IMR-90 (cell line): ENCODE results near the gene ANXA3. TPM values are rescaled to one million over a fixed set of nuclear protein-coding genes. Genes with fewer than 3 reads are reported as not detected.

Experiments used
- ATAC-seq: fragments of 200-7000 bp; cut with Tn5 transposase; 2 replicates; pipeline ENCODE4 v1.9.1; 2020; ENCODE audit warnings: low read depth, mild to moderate bottlenecking, moderate library complexity
- BruUV-seq: library from RNA; stranded (reverse); fragments of 400-500 nt; replicated peaks from 2 replicates; lab custom pipeline; 2021; lab: Mats Ljungman, UMichigan
- CTCF ChIA-PET: fragments of 300-600 bp; formaldehyde crosslinking; extraction: SDS; loops from one replicate; lab custom pipeline; 2021; ENCODE audit warnings: antibody characterized with exemption; lab: Yijun Ruan, JAX
- POLR2A ChIA-PET: fragments of 300-600 bp; sonication (Branson Sonifier 250); formaldehyde crosslinking; loops from one replicate; lab custom pipeline; 2022; ENCODE audit warnings: antibody characterized with exemption; ENCODE audit not compliant: unreplicated experiment; lab: Charles Lee
- DNase-seq: peaks from one replicate; pipeline ENCODE4 v3.0.0; 2013
- H2AFZ ChIP-seq: replicated peaks from 2 replicates; pipeline ENCODE3; 2013; ENCODE audit warnings: low read length, mild to moderate bottlenecking; ENCODE audit not compliant: poor library complexity
- H2AK5ac ChIP-seq: 2 replicates; pipeline ENCODE4 v1.6.1; 2013; ENCODE audit warnings: low read depth, low read length, inconsistent platforms
- H2AK9ac ChIP-seq: replicated peaks from 2 replicates; pipeline ENCODE3; 2013; ENCODE audit warnings: mild to moderate bottlenecking, low read depth, low read length, moderate library complexity; ENCODE audit not compliant: poor library complexity
- H2BK120ac ChIP-seq: 2 replicates; pipeline ENCODE4 v1.6.1; 2013; ENCODE audit warnings: low read depth, low read length, inconsistent platforms
- H2BK15ac ChIP-seq: 3 replicates; pipeline ENCODE4 v1.6.1; 2013; ENCODE audit warnings: low read depth, low read length, inconsistent platforms
- H2BK20ac ChIP-seq: 2 replicates; pipeline ENCODE4 v1.6.1; 2013; ENCODE audit warnings: low read depth, mild to moderate bottlenecking, inconsistent platforms, low read length, moderate library complexity
- H2BK5ac ChIP-seq: 2 replicates; pipeline ENCODE4 v1.6.1; 2013; ENCODE audit warnings: mild to moderate bottlenecking, low read depth, low read length, inconsistent platforms; ENCODE audit not compliant: poor library complexity, severe bottlenecking
- H3K14ac ChIP-seq: replicated peaks from 2 replicates; pipeline ENCODE4 v1.6.1; 2013; ENCODE audit warnings: low read depth, low read length, inconsistent platforms
- H3K18ac ChIP-seq: 2 replicates; pipeline ENCODE4 v1.6.1; 2013; ENCODE audit warnings: low read depth, low read length, control low read depth
- H3K23ac ChIP-seq: 2 replicates; pipeline ENCODE4 v1.6.1; 2013; ENCODE audit warnings: low read depth, low read length, inconsistent platforms
- H3K27ac ChIP-seq: 2 replicates; pipeline ENCODE4 v1.5.1; 2013; ENCODE audit warnings: mild to moderate bottlenecking, control low read depth, low read length; ENCODE audit not compliant: insufficient read depth
- H3K27me3 ChIP-seq: 2 replicates; pipeline ENCODE4 v1.6.1; 2013; ENCODE audit warnings: low read length; ENCODE audit not compliant: control insufficient read depth, insufficient read depth
- H3K36me3 ChIP-seq: 2 replicates; pipeline ENCODE4 v1.6.1; 2013; ENCODE audit warnings: low read length, mixed read lengths; ENCODE audit not compliant: control insufficient read depth, insufficient read depth
- H3K4ac ChIP-seq: 2 replicates; pipeline ENCODE4 v1.6.1; 2013; ENCODE audit warnings: low read depth, low read length, inconsistent platforms
- H3K4me1 ChIP-seq: 2 replicates; pipeline ENCODE4 v1.6.1; 2013; ENCODE audit warnings: low read length, mixed read lengths; ENCODE audit not compliant: control insufficient read depth, insufficient read depth
- H3K4me2 ChIP-seq: 2 replicates; pipeline ENCODE4 v1.6.1; 2013; ENCODE audit warnings: low read depth, mild to moderate bottlenecking, control low read depth, low read length, moderate library complexity
- H3K4me3 ChIP-seq: 2 replicates; pipeline ENCODE4 v1.5.1; 2013; ENCODE audit warnings: low read depth, mild to moderate bottlenecking, control low read depth, low read length, moderate library complexity; ENCODE audit not compliant: insufficient read depth
- H3K56ac ChIP-seq: 2 replicates; pipeline ENCODE4 v1.6.1; 2013; ENCODE audit warnings: low read length, inconsistent platforms; ENCODE audit not compliant: insufficient read depth; ENCODE audit errors: extremely low read depth
- H3K79me1 ChIP-seq, 2 experiments: 2 replicates each; pipeline ENCODE4 v1.6.1; 2013; ENCODE audit warnings: low read length in 2 of 2, inconsistent platforms in 1 of 2, low read depth in 1 of 2
- H3K9ac ChIP-seq: 2 replicates; pipeline ENCODE4 v1.6.1; 2013; ENCODE audit warnings: low read depth, low read length, control low read depth
- H3K9me1 ChIP-seq: 2 replicates; pipeline ENCODE4 v1.6.1; 2013; ENCODE audit warnings: low read length, inconsistent platforms; ENCODE audit not compliant: insufficient read depth
- H3K9me3 ChIP-seq: 2 replicates; pipeline ENCODE4 v1.6.1; 2013; ENCODE audit warnings: low read length; ENCODE audit not compliant: control insufficient read depth, insufficient read depth
- H4K20me1 ChIP-seq: 2 replicates; pipeline ENCODE4 v1.6.1; 2013; ENCODE audit warnings: low read length, inconsistent platforms; ENCODE audit not compliant: insufficient read depth
- H4K5ac ChIP-seq: 2 replicates; pipeline ENCODE4 v1.6.1; 2013; ENCODE audit warnings: mild to moderate bottlenecking, low read depth, low read length, control low read depth
- H4K8ac ChIP-seq, 2 experiments: 2 replicates each; pipeline ENCODE4 v1.6.1; 2013; ENCODE audit warnings: low read depth in 2 of 2, low read length in 2 of 2, control low read depth in 1 of 2, inconsistent platforms in 1 of 2
- H4K91ac ChIP-seq: 2 replicates; pipeline ENCODE4 v1.6.1; 2013; ENCODE audit warnings: low read depth, low read length, inconsistent platforms; ENCODE audit not compliant: insufficient read depth
- BHLHE40 ChIP-seq: fragments of 150-350 bp; IDR thresholded peaks from 2 replicates; pipeline ENCODE4 v1.6.1; 2016; ENCODE audit warnings: mild to moderate bottlenecking, low read depth, low read length
- CEBPB ChIP-seq: IDR thresholded peaks from 2 replicates; pipeline ENCODE4 v1.6.1; 2012; ENCODE audit warnings: low read depth, low read length, improper control_type of control experiment
- FOS ChIP-seq: fragments of 150-350 bp; IDR thresholded peaks from 2 replicates; pipeline ENCODE4 v1.6.1; 2016; ENCODE audit warnings: low read depth, low read length
- MXI1 ChIP-seq: IDR thresholded peaks from 2 replicates; pipeline ENCODE4 v1.6.1; 2012; ENCODE audit warnings: low read depth, mild to moderate bottlenecking, low read length, moderate library complexity, borderline replicate concordance
- NFE2L2 ChIP-seq: fragments of 150-350 bp; IDR thresholded peaks from 2 replicates; pipeline ENCODE4 v1.6.1; 2016; ENCODE audit warnings: low read depth, mild to moderate bottlenecking, low read length
- RCOR1 ChIP-seq: IDR thresholded peaks from 2 replicates; pipeline ENCODE4 v1.6.1; 2012; ENCODE audit warnings: mild to moderate bottlenecking, low read length, improper control_type of control experiment; ENCODE audit not compliant: insufficient replicate concordance
- RFX5 ChIP-seq: IDR thresholded peaks from 2 replicates; pipeline ENCODE4 v1.8.0; 2012; ENCODE audit warnings: low read depth, mild to moderate bottlenecking, low read length, moderate library complexity
- SMC3 ChIP-seq: fragments of 150-350 bp; IDR thresholded peaks from 2 replicates; pipeline ENCODE4 v1.6.1; 2016; ENCODE audit warnings: low read depth, mild to moderate bottlenecking, antibody characterized with exemption, low read length, moderate library complexity
- WGBS, 2 experiments: methylation state at CpG; one replicate each; pipeline versions ENCODE4 v1.1.5 to v1.1.7; 2013; ENCODE audit warnings: missing lambda C conversion rate in 2 of 2; ENCODE audit not compliant: insufficient read length in 1 of 2; ENCODE audit errors: extremely low coverage in 2 of 2; 5-methylcytosine and 5-hydroxymethylcytosine counted together
- dilution Hi-C: fragments of 300-500 bp; cut with HindIII; formaldehyde crosslinking; loops from one replicate; pipeline ENCODE4 v1.14.3; 2018; ENCODE audit warnings: low sequenced_read_pairs; ENCODE audit not compliant: unreplicated experiment
- in situ Hi-C: fragments of 300-500 bp; cut with MboI; formaldehyde crosslinking; loops from 3 replicates; pipeline ENCODE4 v1.14.3; 2019; ENCODE audit warnings: low sequenced_read_pairs, inconsistent platforms, mixed read lengths
- intact Hi-C: fragments of 100-400 bp; cut with micrococcal nuclease; formaldehyde crosslinking; loops from 2 replicates; pipeline ENCODE4 v1.10.0; 2022
- polyA plus RNA-seq, 3 experiments: library from polyadenylated mRNA; depleted of rRNA; stranded (reverse); fragments of >200 nt; gene quantifications; 2 replicates each; pipeline ENCODE4 v1.2.3, GENCODE V29; 2012; ENCODE audit warnings: low replicate concordance in 1 of 3
- total RNA-seq: library from RNA; depleted of rRNA; stranded (reverse); fragments of >200 nt; gene quantifications from 2 replicates; pipeline ENCODE4 v1.2.3, GENCODE V29; 2012
- TF ChIP-seq, protein P1 (sequence below): fragments of 150-350 bp; IDR thresholded peaks from 2 replicates; pipeline ENCODE4 v1.6.1; 2016; ENCODE audit warnings: low read depth, mild to moderate bottlenecking, low read length, moderate library complexity, borderline replicate concordance
- TF ChIP-seq, protein P2 (sequence below): fragments of 150-350 bp; IDR thresholded peaks from 2 replicates; pipeline ENCODE4 v1.6.1; 2017; ENCODE audit warnings: mild to moderate bottlenecking, antibody characterized with exemption, low read length, low read depth
- TF ChIP-seq, protein P3 (sequence below): conservative IDR thresholded peaks from 2 replicates; pipeline ENCODE4 v1.5.1; 2012; ENCODE audit warnings: mild to moderate bottlenecking, low read depth, low read length, improper control_type of control experiment

Gene ANXA3
- total and polyA plus RNA-seq, 2 of the 4 experiments (the other 2 are of a cell fraction): 4.2 to 5.0 TPM

DNA sequence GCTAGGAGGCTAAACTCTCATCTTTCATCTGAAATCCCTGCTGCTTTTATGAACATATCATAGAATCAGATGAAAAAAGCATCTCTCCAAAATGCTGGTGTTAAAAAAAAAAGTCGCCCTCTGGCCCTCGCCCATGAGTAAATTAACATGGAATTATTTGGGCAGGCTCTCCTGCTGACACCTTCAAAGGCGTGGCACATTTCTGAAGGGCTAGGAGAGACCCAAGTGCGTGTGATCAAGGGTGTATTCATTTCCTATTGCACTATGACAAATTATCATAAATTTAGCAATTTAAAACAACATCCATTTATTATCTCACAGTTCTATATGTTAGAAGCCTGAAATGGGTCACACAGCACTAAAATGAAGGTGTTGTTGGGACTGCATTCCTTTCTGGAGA, 5.1 kb downstream of the ANXA3 start:
- dilution Hi-C loops: no loop called here
- no TSS peak for BruUV-seq
- TF ChIP-seq BHLHE40 (no peak), NFE2L2 (no peak), CEBPB (no peak), FOS (no peak), RFX5 (no peak), SMC3 (no peak), MXI1 (no peak), RCOR1 (no peak)
- TF ChIP-seq, protein P1, sequence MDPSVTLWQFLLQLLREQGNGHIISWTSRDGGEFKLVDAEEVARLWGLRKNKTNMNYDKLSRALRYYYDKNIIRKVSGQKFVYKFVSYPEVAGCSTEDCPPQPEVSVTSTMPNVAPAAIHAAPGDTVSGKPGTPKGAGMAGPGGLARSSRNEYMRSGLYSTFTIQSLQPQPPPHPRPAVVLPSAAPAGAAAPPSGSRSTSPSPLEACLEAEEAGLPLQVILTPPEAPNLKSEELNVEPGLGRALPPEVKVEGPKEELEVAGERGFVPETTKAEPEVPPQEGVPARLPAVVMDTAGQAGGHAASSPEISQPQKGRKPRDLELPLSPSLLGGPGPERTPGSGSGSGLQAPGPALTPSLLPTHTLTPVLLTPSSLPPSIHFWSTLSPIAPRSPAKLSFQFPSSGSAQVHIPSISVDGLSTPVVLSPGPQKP: no peak
- TF ChIP-seq, protein P2, sequence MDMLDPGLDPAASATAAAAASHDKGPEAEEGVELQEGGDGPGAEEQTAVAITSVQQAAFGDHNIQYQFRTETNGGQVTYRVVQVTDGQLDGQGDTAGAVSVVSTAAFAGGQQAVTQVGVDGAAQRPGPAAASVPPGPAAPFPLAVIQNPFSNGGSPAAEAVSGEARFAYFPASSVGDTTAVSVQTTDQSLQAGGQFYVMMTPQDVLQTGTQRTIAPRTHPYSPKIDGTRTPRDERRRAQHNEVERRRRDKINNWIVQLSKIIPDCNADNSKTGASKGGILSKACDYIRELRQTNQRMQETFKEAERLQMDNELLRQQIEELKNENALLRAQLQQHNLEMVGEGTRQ: no peak
- TF ChIP-seq, protein P3, sequence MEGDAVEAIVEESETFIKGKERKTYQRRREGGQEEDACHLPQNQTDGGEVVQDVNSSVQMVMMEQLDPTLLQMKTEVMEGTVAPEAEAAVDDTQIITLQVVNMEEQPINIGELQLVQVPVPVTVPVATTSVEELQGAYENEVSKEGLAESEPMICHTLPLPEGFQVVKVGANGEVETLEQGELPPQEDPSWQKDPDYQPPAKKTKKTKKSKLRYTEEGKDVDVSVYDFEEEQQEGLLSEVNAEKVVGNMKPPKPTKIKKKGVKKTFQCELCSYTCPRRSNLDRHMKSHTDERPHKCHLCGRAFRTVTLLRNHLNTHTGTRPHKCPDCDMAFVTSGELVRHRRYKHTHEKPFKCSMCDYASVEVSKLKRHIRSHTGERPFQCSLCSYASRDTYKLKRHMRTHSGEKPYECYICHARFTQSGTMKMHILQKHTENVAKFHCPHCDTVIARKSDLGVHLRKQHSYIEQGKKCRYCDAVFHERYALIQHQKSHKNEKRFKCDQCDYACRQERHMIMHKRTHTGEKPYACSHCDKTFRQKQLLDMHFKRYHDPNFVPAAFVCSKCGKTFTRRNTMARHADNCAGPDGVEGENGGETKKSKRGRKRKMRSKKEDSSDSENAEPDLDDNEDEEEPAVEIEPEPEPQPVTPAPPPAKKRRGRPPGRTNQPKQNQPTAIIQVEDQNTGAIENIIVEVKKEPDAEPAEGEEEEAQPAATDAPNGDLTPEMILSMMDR: no peak
- H3K18ac ChIP-seq: no peak overlapping the region
- H3K36me3 ChIP-seq: no peaks in the 10 kb centered on the region
- H3K4me3 ChIP-seq: no peak overlapping the region
- H2BK15ac ChIP-seq: peak overlapping the region; percentile 31; the same call in 1 of the 3 replicates
- no peak overlapping the region for H3K4me2 ChIP-seq
- H4K20me1 ChIP-seq: no peaks in the 10 kb centered on the region
- H3K27ac ChIP-seq: no peak overlapping the region
- no peak overlapping the region for H2AFZ ChIP-seq
- peak overlapping the region; percentile 40; the same call in 1 of the 2 replicates for H2BK120ac ChIP-seq
- CTCF ChIA-PET: no interaction called here
- H3K79me1 ChIP-seq: peaks cover 0 to 6% of the 10 kb centered on the region in 2 experiments; a peak in 2 of 4 replicates
- DNase-seq (no peak), ATAC-seq (no peak)
- no peak overlapping the region; the same call in 1 of the 2 replicates for H4K91ac ChIP-seq
- H2AK9ac ChIP-seq: no peak overlapping the region
- H3K23ac ChIP-seq: no peak overlapping the region
- H3K27me3 ChIP-seq: no peaks in the 10 kb centered on the region
- H3K9me1 ChIP-seq: peaks cover 15% of the 10 kb centered on the region
- no peak overlapping the region for H3K4ac ChIP-seq
- H3K14ac ChIP-seq: no peak overlapping the region
- H2BK5ac ChIP-seq: no peak overlapping the region
- H3K4me1 ChIP-seq: peaks cover 15% of the 10 kb centered on the region
- in situ Hi-C loops: no loop called here
- no peak overlapping the region for H4K8ac ChIP-seq
- H2BK20ac ChIP-seq: peak overlapping the region; percentile 41; the same call in 1 of the 2 replicates
- intact Hi-C loops: no loop called here
- H3K9me3 ChIP-seq: no peaks in the 10 kb centered on the region
- no peak overlapping the region for H2AK5ac ChIP-seq
- WGBS, 2 experiments: no CpG with 5 or more reads among the region's 4 CpGs
- no peak overlapping the region for H3K56ac ChIP-seq
- no peak overlapping the region for H4K5ac ChIP-seq
- no peak overlapping the region for H3K9ac ChIP-seq
- POLR2A ChIA-PET: no interaction called here
